A549 (cell line): Measurements from ENCODE around the gene BMI1. TPM values are rescaled to one million over a fixed set of nuclear protein-coding genes. Genes with fewer than 3 reads are reported as not detected.
A peak's percentile ranks its signal among the peaks of the same experiment; 100 is the strongest.

Source experiments
- ATAC-seq, 2 experiments: fragments of 200-7000 bp in 1 of 2; fragments of >200 bp in 1 of 2; cut with Nextera tagmentation in 1 of 2; cut with Tn5 transposase in 1 of 2; 3 replicates each; pipeline versions ENCODE4 v1.8.0 to v1.9.1; 2018 to 2020; ENCODE audit warnings: mild to moderate bottlenecking in 1 of 2, moderate library complexity in 1 of 2
- CTCF ChIA-PET: fragments of 300-600 bp; sonication (Branson Sonifier 250); formaldehyde crosslinking; extraction: SDS; loops from one replicate; lab custom pipeline; 2021; ENCODE audit warnings: antibody characterized with exemption, inconsistent platforms; lab: Yijun Ruan, JAX
- POLR2A ChIA-PET: fragments of 350-600 bp; formaldehyde crosslinking; extraction: SDS; loops from one replicate; lab custom pipeline; 2021; ENCODE audit warnings: antibody characterized with exemption, inconsistent platforms; lab: Yijun Ruan, JAX
- DNase-seq, 2 experiments: peaks; one replicate each; pipeline versions ENCODE4 v3.0.0 to v3.0.0-alpha.2; 2011 to 2016; ENCODE audit warnings: low read depth in 1 of 2, low spot score in 1 of 2
- FAIRE-seq: peaks from 2 replicates; lab custom pipeline; 2011; peaks lifted over from hg19 to GRCh38; lab: Jason Lieb, UNC
- H3K27ac ChIP-seq, 2 experiments: fragments of >200 bp; sonication (Bioruptor Twin); formaldehyde crosslinking; 3 replicates each; pipeline ENCODE4 v1.5.1; 2016 to 2017
- H3K4me1 ChIP-seq: fragments of >200 bp; sonication (Bioruptor Twin); formaldehyde crosslinking; 3 replicates; pipeline ENCODE4 v1.6.1; 2016
- H3K4me2 ChIP-seq: fragments of >200 bp; sonication (Bioruptor Twin); formaldehyde crosslinking; 3 replicates; pipeline ENCODE4 v1.6.1; 2016
- H3K4me3 ChIP-seq: fragments of >200 bp; sonication (Bioruptor Twin); formaldehyde crosslinking; 3 replicates; pipeline ENCODE4 v1.5.1; 2016
- H3K9me3 ChIP-seq: fragments of >200 bp; sonication (Bioruptor Twin); formaldehyde crosslinking; 3 replicates; pipeline ENCODE4 v1.6.1; 2016
- ATOH8 ChIP-seq: fragments of 250-450 bp; sonication (Bioruptor Pico); IDR thresholded peaks from 2 replicates; pipeline ENCODE4 v1.5.0; 2020; ENCODE audit warnings: low read depth, mild to moderate bottlenecking, moderate library complexity
- BHLHE40 ChIP-seq: IDR thresholded peaks from 2 replicates; pipeline ENCODE4 v1.6.1; 2012; ENCODE audit warnings: low read depth, low read length, inconsistent platforms
- CBX2 ChIP-seq: fragments of 200-600 bp; sonication (generic); IDR thresholded peaks from 2 replicates; pipeline ENCODE4 v1.6.1; 2016; ENCODE audit warnings: low read depth, mild to moderate bottlenecking, borderline replicate concordance
- CBX8 ChIP-seq: fragments of 200-600 bp; sonication (generic); IDR thresholded peaks from 2 replicates; pipeline ENCODE4 v1.6.1; 2016
- CEBPB ChIP-seq, 2 experiments: fragments of >200 bp in 1 of 2; sonication (Bioruptor Twin) in 1 of 2; formaldehyde crosslinking in 1 of 2; IDR thresholded peaks; 2 replicates each; pipeline ENCODE4 v1.6.1; 2012 to 2016
- CHD2 ChIP-seq: fragments of 150-350 bp; IDR thresholded peaks from 2 replicates; pipeline ENCODE4 v1.6.1; 2014; ENCODE audit warnings: low read length; ENCODE audit not compliant: partially characterized antibody
- CTCF ChIP-seq: fragments of >200 bp; sonication (Bioruptor Twin); formaldehyde crosslinking; IDR thresholded peaks from 3 replicates; pipeline ENCODE4 v1.5.1; 2016
- FOSL2 ChIP-seq, 2 experiments: fragments of 450-650 bp in 1 of 2; fragments of >200 bp in 1 of 2; sonication (Bioruptor Twin) in 1 of 2; formaldehyde crosslinking; IDR thresholded peaks; 2 replicates each; pipeline versions ENCODE4 v1.5.0 to v1.6.1; 2016 to 2020; ENCODE audit warnings: mild to moderate bottlenecking in 1 of 2, moderate library complexity in 1 of 2
- GATA3 ChIP-seq: IDR thresholded peaks from 2 replicates; pipeline ENCODE4 v1.6.1; 2012; ENCODE audit warnings: borderline replicate concordance
- HDAC2 ChIP-seq: fragments of 200-600 bp; sonication (generic); IDR thresholded peaks from 2 replicates; pipeline ENCODE4 v1.6.1; 2016
- HES2 ChIP-seq: fragments of >200 bp; sonication (Bioruptor Twin); formaldehyde crosslinking; IDR thresholded peaks from 2 replicates; pipeline ENCODE4 v1.6.1; 2016
- HOXB5 ChIP-seq: fragments of 250-450 bp; sonication (Bioruptor Pico); IDR thresholded peaks from 2 replicates; pipeline ENCODE4 v1.5.0; 2020; ENCODE audit warnings: mild to moderate bottlenecking, moderate library complexity
- KDM1A ChIP-seq: fragments of 200-600 bp; sonication (generic); IDR thresholded peaks from 2 replicates; pipeline ENCODE4 v1.6.1; 2016; ENCODE audit warnings: low read depth, mild to moderate bottlenecking
- KDM5A ChIP-seq: fragments of 200-600 bp; sonication (generic); IDR thresholded peaks from 2 replicates; pipeline ENCODE4 v1.6.1; 2016; ENCODE audit warnings: antibody characterized with exemption, mild to moderate bottlenecking
- RAD21 ChIP-seq, 2 experiments: fragments of >200 bp in 1 of 2; sonication (Bioruptor Twin) in 1 of 2; formaldehyde crosslinking in 1 of 2; IDR thresholded peaks in 1 of 2; conservative IDR thresholded peaks in 1 of 2; 2 replicates in 1 of 2; 3 replicates in 1 of 2; pipeline ENCODE4 v1.6.1; 2012 to 2018; ENCODE audit warnings: inconsistent platforms in 1 of 2
- RARB ChIP-seq: fragments of 250-450 bp; sonication (Bioruptor Pico); IDR thresholded peaks from 2 replicates; pipeline ENCODE4 v1.8.0; 2021; ENCODE audit warnings: mild to moderate bottlenecking, moderate library complexity
- RFX5 ChIP-seq: fragments of 450-650 bp; IDR thresholded peaks from 2 replicates; pipeline ENCODE4 v1.7.1; 2014; ENCODE audit warnings: antibody characterized with exemption, mild to moderate bottlenecking, moderate library complexity
- TFCP2L1 ChIP-seq: fragments of 250-450 bp; sonication (Bioruptor Pico); IDR thresholded peaks from 2 replicates; pipeline ENCODE4 v1.5.0; 2021; ENCODE audit warnings: mild to moderate bottlenecking
- TP53 ChIP-seq: fragments of 250-450 bp; sonication (Bioruptor Pico); IDR thresholded peaks from 2 replicates; pipeline ENCODE4 v1.5.0; 2021; ENCODE audit warnings: mild to moderate bottlenecking, moderate library complexity
- USF2 ChIP-seq: fragments of 450-650 bp; IDR thresholded peaks from 2 replicates; pipeline ENCODE4 v1.6.1; 2014; ENCODE audit warnings: antibody characterized with exemption
- ZNF302 ChIP-seq: fragments of 250-450 bp; sonication (Bioruptor Pico); IDR thresholded peaks from 2 replicates; pipeline ENCODE4 v1.9.0; 2021; ENCODE audit warnings: inconsistent platforms, mild to moderate bottlenecking, moderate library complexity
- ZSCAN20 ChIP-seq: fragments of 250-450 bp; sonication (Bioruptor Pico); IDR thresholded peaks from 2 replicates; pipeline ENCODE4 v1.8.0; 2022; ENCODE audit warnings: mild to moderate bottlenecking, moderate library complexity
- whole genome bisulfite sequencing: methylation state at CpG from one replicate; pipeline ENCODE4 v1.1.6; 2017; ENCODE audit errors: missing lambda C conversion rate; 5-methylcytosine and 5-hydroxymethylcytosine counted together
- polyA plus RNA-seq, 4 experiments: library from polyadenylated mRNA; depleted of rRNA in 3 of 4; stranded (reverse); fragments of >200 nt; fragmentation: RNase III in 1 of 4; extraction: RNeasy Plus Mini Kit Qiagen cat#74134 plus additional on column Dnase treatment in 1 of 4; gene quantifications; 2 replicates in 3 of 4; 3 replicates in 1 of 4; pipeline ENCODE4 v1.2.3, GENCODE V29; 2011 to 2017

The BMI1 gene
- polyA plus RNA-seq, 2 of the 4 experiments (the other 2 are of a cell fraction), result 44.4 to 77.3 TPM

- H3K4me1 ChIP-seq, result no peaks in the 10 kb centered on the region
- FAIRE-seq, result peak; percentile 63
- no peaks in the 10 kb centered on the region for H3K9me3 ChIP-seq
- CTCF ChIA-PET, result interaction anchor here (1.1 to 1.4 kb wide), 2 partner anchors 9 to 619 kb away, joined by 3 to 4 read pairs; no protein-coding TSS in a partner anchor
- peak in 1 of 2 experiments; percentile 54; a peak in 1 of 6 replicates for ATAC-seq
- H3K4me3 ChIP-seq, result no peak overlapping the region
- H3K27ac ChIP-seq, result no peak overlapping the region
- TF ChIP-seq CBX8, result no peak
- peak in 1 of 2 experiments; percentile 35; a peak in 1 of 4 replicates for TF ChIP-seq CEBPB (IDR thresholded peaks at IDR 0.05)
- no peak for TF ChIP-seq FOSL2 (IDR thresholded peaks at IDR 0.05)
- peak; percentile 54 for TF ChIP-seq FOSL2 (CRISPR knock-in tag; IDR thresholded peaks at IDR 0.05)
- no peak for TF ChIP-seq KDM5A
- no peak for TF ChIP-seq CTCF
- TF ChIP-seq CHD2, result no peak
- no peak for TF ChIP-seq TFCP2L1 (CRISPR knock-in tag)
- TF ChIP-seq HDAC2, result no peak
- no peak for TF ChIP-seq HES2
- H3K4me2 ChIP-seq, result no peak overlapping the region; the same call in 2 of the 3 replicates
- POLR2A ChIA-PET, result no interaction called here
- WGBS, result 69% methylated on average over 5 of the region's 5 CpGs
- peak in 1 of 2 experiments; percentile 34 for DNase-seq
These were observed 48.7 kb downstream of the BMI1 start for GRCh38 chr10:22369434-22370072.

- FAIRE-seq (peak; percentile 68), ATAC-seq (no peak), DNase-seq (no peak)
- H3K27ac ChIP-seq, result no peak overlapping the region
- H3K4me2 ChIP-seq, result no peak overlapping the region
- no peaks in the 10 kb centered on the region for H3K4me1 ChIP-seq
- TF ChIP-seq TP53, result no peak
- H3K4me3 ChIP-seq, result no peak overlapping the region
- no peaks in the 10 kb centered on the region for H3K9me3 ChIP-seq
- ChIA-PET CTCF (interaction anchor here (1.1 to 1.4 kb wide), 2 partner anchors 8 to 618 kb away, joined by 3 to 4 read pairs; no protein-coding TSS in a partner anchor), POLR2A (no interaction called here)
These were observed 49.4 kb downstream of the BMI1 start for GRCh38 chr10:22370320-22370719.

GRCh38 chr10:22372298-22372697 is 51.4 kb downstream of the BMI1 start:
- no peak for DNase-seq
- ChIA-PET CTCF (no interaction called here), POLR2A (no interaction called here)
- no peak overlapping the region for H3K27ac ChIP-seq
- FAIRE-seq, result no peak
- ATAC-seq, result no peak
- WGBS, result 82% methylated on average over 6 of the region's 6 CpGs
- no peaks in the 10 kb centered on the region for H3K9me3 ChIP-seq
- H3K4me2 ChIP-seq, result no peak overlapping the region
- no peak for TF ChIP-seq RAD21 (conservative IDR thresholded peaks at IDR 0.05 in 1 of 2, IDR thresholded peaks at IDR 0.05 in 1 of 2)
- TF ChIP-seq RARB (CRISPR knock-in tag), result no peak
- TF ChIP-seq ZSCAN20 (CRISPR knock-in tag), result no peak
- no peak for TF ChIP-seq USF2
- TF ChIP-seq CBX2, result no peak
- no peak for TF ChIP-seq KDM1A
- no peak for TF ChIP-seq HOXB5 (CRISPR knock-in tag)
- TF ChIP-seq ATOH8, result no peak
- no peak for TF ChIP-seq ZNF302 (CRISPR knock-in tag)
- TF ChIP-seq BHLHE40, result no peak
- TF ChIP-seq RFX5, result no peak
- no peak for TF ChIP-seq GATA3
- H3K4me3 ChIP-seq, result no peak overlapping the region
- no peaks in the 10 kb centered on the region for H3K4me1 ChIP-seq
